Skeletal muscle satellite cell (primary cell): ENCODE measurements around the gene CERS3.

Experiments
- H3K27me3 ChIP-seq: 2 replicates; pipeline ENCODE4 v1.7.0; 2013; ENCODE audit warnings: low read length; ENCODE audit not compliant: control insufficient read depth, insufficient read depth
- H3K36me3 ChIP-seq: 2 replicates; pipeline ENCODE4 v1.7.0; 2013; ENCODE audit warnings: mild to moderate bottlenecking, control low read depth, low read length; ENCODE audit not compliant: insufficient read depth
- H3K4me1 ChIP-seq: 2 replicates; pipeline ENCODE4 v1.7.0; 2013; ENCODE audit warnings: low read length; ENCODE audit not compliant: control insufficient read depth, insufficient read depth
- H3K4me2 ChIP-seq: 2 replicates; pipeline ENCODE4 v1.7.0; 2013; ENCODE audit warnings: mild to moderate bottlenecking, low read length
- H3K4me3 ChIP-seq: 2 replicates; pipeline ENCODE4 v1.7.0; 2013; ENCODE audit warnings: low read length
- H3K9ac ChIP-seq: 2 replicates; pipeline ENCODE4 v1.7.0; 2013; ENCODE audit warnings: mild to moderate bottlenecking, low read depth, low read length, moderate library complexity
- H3K9me3 ChIP-seq: replicated peaks from 2 replicates; pipeline ENCODE4 v1.7.0; 2013; ENCODE audit warnings: mild to moderate bottlenecking, control low read depth, low read length

CERS3 gene

GRCh38 chr15:100500226-100500990 is 28.3 kb downstream of the CERS3 start:
- no peak overlapping the region for H3K4me3 ChIP-seq
- no peak overlapping the region for H3K9ac ChIP-seq

GRCh38 chr15:100495861-100496260 is 32.9 kb downstream of the CERS3 start:
- Histone ChIP-seq H3K9ac (no peak overlapping the region), H3K4me3 (no peak overlapping the region), H3K4me2 (no peak overlapping the region), H3K4me1 (no peaks in the 10 kb centered on the region), H3K9me3 (no peaks in the 10 kb centered on the region), H3K36me3 (no peaks in the 10 kb centered on the region), H3K27me3 (no peaks in the 10 kb centered on the region)

More at GRCh38 chr15:100500226-100500990, 28.3 kb downstream of the CERS3 start:
- Histone ChIP-seq H3K9me3 (no peaks in the 10 kb centered on the region), H3K4me2 (no peak overlapping the region), H3K4me1 (no peaks in the 10 kb centered on the region), H3K27me3 (no peaks in the 10 kb centered on the region), H3K36me3 (no peaks in the 10 kb centered on the region)

DNA sequence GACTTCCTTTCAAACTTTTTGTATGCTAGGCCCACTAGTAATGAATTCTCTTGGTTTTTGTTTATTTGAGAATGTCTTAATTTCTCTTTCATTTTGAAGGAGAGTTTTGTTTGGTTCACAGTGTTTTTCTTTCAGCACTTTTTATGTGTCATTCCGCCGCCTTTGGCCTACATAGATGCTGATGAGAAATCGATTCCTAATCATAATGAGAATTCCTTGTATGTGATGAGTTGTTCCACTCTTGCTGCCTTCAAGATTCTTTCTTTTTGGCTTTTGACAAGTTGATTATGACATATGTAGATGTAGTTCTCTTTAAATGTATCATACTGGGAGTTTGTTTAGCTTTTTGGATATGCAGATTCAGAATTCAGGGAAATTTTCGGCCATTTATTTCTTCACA is 35.5 kb downstream of the CERS3 start:
- Histone ChIP-seq H3K4me2 (no peak overlapping the region), H3K36me3 (no peaks in the 10 kb centered on the region), H3K27me3 (no peaks in the 10 kb centered on the region), H3K4me3 (no peak overlapping the region), H3K9ac (no peak overlapping the region), H3K4me1 (no peaks in the 10 kb centered on the region), H3K9me3 (no peaks in the 10 kb centered on the region)

- H3K9me3 ChIP-seq: no peaks in the 10 kb centered on the region
- no peaks in the 10 kb centered on the region for H3K36me3 ChIP-seq
- no peaks in the 10 kb centered on the region for H3K27me3 ChIP-seq
- H3K4me3 ChIP-seq: no peak overlapping the region
- no peak overlapping the region for H3K9ac ChIP-seq
- H3K4me1 ChIP-seq: no peaks in the 10 kb centered on the region
- no peak overlapping the region for H3K4me2 ChIP-seq
Observed at GRCh38 chr15:100484443-100484842, 44.3 kb downstream of the CERS3 start.

- Histone ChIP-seq H3K4me3 (no peak overlapping the region), H3K9ac (no peak overlapping the region), H3K36me3 (no peaks in the 10 kb centered on the region), H3K9me3 (peaks cover 3% of the 10 kb centered on the region), H3K4me2 (no peak overlapping the region), H3K4me1 (no peaks in the 10 kb centered on the region), H3K27me3 (no peaks in the 10 kb centered on the region)
Observed at GRCh38 chr15:100483370-100483769, 45.4 kb downstream of the CERS3 start.

GRCh38 chr15:100476805-100477204 is 51.9 kb downstream of the CERS3 start:
- no peaks in the 10 kb centered on the region for H3K36me3 ChIP-seq

DNA sequence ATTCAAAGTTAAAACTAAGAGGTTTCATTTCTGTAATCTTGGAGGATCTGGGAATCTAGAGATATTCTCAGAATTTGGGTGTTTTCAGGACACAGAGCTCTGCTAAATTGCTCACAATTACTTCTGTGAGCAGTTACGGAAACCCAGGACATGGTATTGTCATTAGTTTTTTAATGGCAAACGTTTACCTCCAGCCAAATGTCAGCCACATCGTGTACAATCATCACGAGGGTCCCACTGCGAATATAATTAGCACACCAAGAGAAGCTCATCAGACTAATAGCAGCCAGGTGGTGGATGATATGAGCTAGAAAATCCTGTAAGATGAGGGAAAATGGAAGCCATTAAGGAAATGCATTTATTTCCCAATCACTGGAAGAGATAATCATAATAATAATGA is 56.0 kb downstream of the CERS3 start:
- H3K4me1 ChIP-seq: no peaks in the 10 kb centered on the region
- H3K4me2 ChIP-seq: no peak overlapping the region
- peaks cover 2% of the 10 kb centered on the region for H3K9me3 ChIP-seq
- no peaks in the 10 kb centered on the region for H3K36me3 ChIP-seq
- H3K27me3 ChIP-seq: no peaks in the 10 kb centered on the region
- no peak overlapping the region for H3K9ac ChIP-seq
- H3K4me3 ChIP-seq: no peak overlapping the region

More at GRCh38 chr15:100476805-100477204, 51.9 kb downstream of the CERS3 start:
- Histone ChIP-seq H3K4me1 (no peaks in the 10 kb centered on the region), H3K4me3 (no peak overlapping the region), H3K9ac (no peak overlapping the region), H3K4me2 (no peak overlapping the region), H3K27me3 (no peaks in the 10 kb centered on the region), H3K9me3 (peaks cover 8% of the 10 kb centered on the region)

- Histone ChIP-seq H3K36me3 (no peaks in the 10 kb centered on the region), H3K4me3 (no peak overlapping the region), H3K4me2 (no peak overlapping the region), H3K27me3 (no peaks in the 10 kb centered on the region), H3K9me3 (no peaks in the 10 kb centered on the region), H3K9ac (no peak overlapping the region), H3K4me1 (no peaks in the 10 kb centered on the region)
Observed at GRCh38 chr15:100471933-100472332, 56.8 kb downstream of the CERS3 start.

DNA sequence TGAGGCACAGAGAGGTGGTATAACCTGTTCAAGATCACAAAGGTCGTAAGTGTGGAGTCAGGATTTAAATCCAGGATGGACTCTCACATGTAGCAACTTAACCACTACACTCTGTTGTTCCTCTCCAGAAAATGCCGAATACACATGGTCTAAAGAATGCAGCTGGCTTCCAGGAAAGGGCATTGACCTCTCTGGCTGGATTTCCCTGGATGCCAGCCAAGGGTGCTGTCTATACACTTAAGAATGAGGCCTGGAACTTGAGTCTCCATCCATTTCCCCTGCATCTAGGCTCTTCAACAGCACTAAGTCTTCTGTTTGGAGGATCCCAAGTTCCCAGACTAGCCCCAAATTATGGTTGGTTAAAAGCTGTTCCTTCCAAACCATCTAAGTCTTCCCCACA is 60.5 kb downstream of the CERS3 start:
- H3K36me3 ChIP-seq: no peaks in the 10 kb centered on the region
- no peaks in the 10 kb centered on the region for H3K4me1 ChIP-seq
- H3K27me3 ChIP-seq: no peaks in the 10 kb centered on the region
- H3K9me3 ChIP-seq: no peaks in the 10 kb centered on the region
- H3K4me2 ChIP-seq: no peak overlapping the region
- H3K4me3 ChIP-seq: no peak overlapping the region
- no peak overlapping the region for H3K9ac ChIP-seq

DNA sequence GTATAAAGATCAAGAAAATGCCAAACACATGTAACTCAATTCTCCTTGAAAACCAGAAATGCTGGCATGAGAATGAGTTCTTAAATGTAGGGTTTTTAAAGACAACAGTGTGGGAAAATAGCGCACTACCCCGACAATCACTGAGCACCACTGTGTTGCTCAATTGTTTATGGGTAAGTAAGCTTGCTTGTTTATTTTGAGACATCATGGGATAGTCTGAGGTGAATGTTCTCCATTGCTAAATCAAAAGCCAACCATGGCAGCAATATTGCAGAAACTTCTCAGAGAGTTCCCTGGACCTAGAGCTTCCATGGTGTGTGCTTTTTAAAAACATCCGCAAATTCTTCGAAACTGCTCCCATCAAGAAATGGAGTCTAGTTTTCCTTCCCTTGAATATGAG is 62.7 kb downstream of the CERS3 start:
- Histone ChIP-seq H3K27me3 (no peaks in the 10 kb centered on the region), H3K4me1 (no peaks in the 10 kb centered on the region), H3K36me3 (no peaks in the 10 kb centered on the region), H3K9ac (no peak overlapping the region), H3K4me3 (no peak overlapping the region), H3K9me3 (peaks cover 4% of the 10 kb centered on the region), H3K4me2 (no peak overlapping the region)

- H3K9ac ChIP-seq: no peak overlapping the region
Observed at GRCh38 chr15:100464888-100465287, 63.9 kb downstream of the CERS3 start.

GRCh38 chr15:100464256-100464655 is 64.5 kb downstream of the CERS3 start:
- no peaks in the 10 kb centered on the region for H3K36me3 ChIP-seq
- H3K9me3 ChIP-seq: peaks cover 4% of the 10 kb centered on the region
- no peaks in the 10 kb centered on the region for H3K27me3 ChIP-seq
- H3K9ac ChIP-seq: no peak overlapping the region
- no peak overlapping the region for H3K4me2 ChIP-seq
- H3K4me1 ChIP-seq: no peaks in the 10 kb centered on the region
- no peak overlapping the region for H3K4me3 ChIP-seq

More at GRCh38 chr15:100464888-100465287, 63.9 kb downstream of the CERS3 start:
- H3K4me3 ChIP-seq: no peak overlapping the region
- H3K4me1 ChIP-seq: no peaks in the 10 kb centered on the region
- H3K36me3 ChIP-seq: no peaks in the 10 kb centered on the region
- no peak overlapping the region for H3K4me2 ChIP-seq
- H3K9me3 ChIP-seq: peaks cover 4% of the 10 kb centered on the region
- no peaks in the 10 kb centered on the region for H3K27me3 ChIP-seq
